Right lobe of liver (tissue), 6 donors: ENCODE data around the gene RGS9. TPM values are rescaled to one million over a fixed set of nuclear protein-coding genes. Genes with fewer than 3 reads are reported as not detected.
"Not testable (repeated sequence)": the region's sequence is repeated elsewhere in the genome, so short reads cannot be mapped to it uniquely, and the experiment has no call there.

Experiments used
- ATAC-seq, 4 donors: fragments of 200-7000 bp; cut with Tn5 transposase; one replicate each; pipeline ENCODE4 v1.9.1; 2020; ENCODE audit warnings: mild to moderate bottlenecking in 4 of 4, moderate library complexity in 4 of 4
- DNase-seq, 3 donors: peaks; one replicate each; pipeline ENCODE4 v3.0.0-alpha.2; 2020
- H3K27ac ChIP-seq, 3 donors: fragments of 200-600 bp; one replicate each; pipeline ENCODE4 v1.8.0; 2022
- H3K27me3 ChIP-seq, 2 donors: fragments of 200-600 bp; one replicate each; pipeline ENCODE4 v1.8.0; 2022
- H3K36me3 ChIP-seq, 4 donors: fragments of 200-600 bp; sonication (generic) in 1 of 4; one replicate each; pipeline versions ENCODE4 v1.5.1 to v1.8.0; 2017 to 2022; ENCODE audit warnings: control low read depth in 1 of 4
- H3K4me1 ChIP-seq, 4 donors: fragments of 200-600 bp; sonication (generic) in 1 of 4; one replicate each; pipeline versions ENCODE4 v1.5.1 to v1.8.0; 2017 to 2022; ENCODE audit warnings: control low read depth in 1 of 4
- H3K4me3 ChIP-seq, 3 donors: fragments of 200-600 bp; one replicate each; pipeline ENCODE4 v1.8.0; 2022
- H3K9me3 ChIP-seq, 4 donors: fragments of 200-600 bp; sonication (generic) in 1 of 4; one replicate each; pipeline versions ENCODE4 v1.5.1 to v1.8.0; 2017 to 2022; ENCODE audit warnings: control low read depth in 1 of 4
- POLR2A ChIP-seq: fragments of 450-650 bp; IDR thresholded peaks from one replicate; pipeline ENCODE4 v1.6.1; 2017; ENCODE audit warnings: antibody characterized with exemption, mild to moderate bottlenecking
- WGBS: methylation state at CpG from one replicate; pipeline ENCODE4 v1.1.6; 2018; ENCODE audit warnings: low coverage, low lambda C conversion rate; ENCODE audit not compliant: insufficient coverage; ENCODE audit errors: missing lambda C conversion rate; 5-methylcytosine and 5-hydroxymethylcytosine counted together
- intact Hi-C, 2 donors: fragments of 100-400 bp; cut with DNase I; formaldehyde crosslinking; loops; one replicate each; pipeline versions ENCODE4 v1.11.2 to v1.14.1; 2022
- long read RNA-seq: library from polyadenylated mRNA; unstranded; transcript quantifications from one replicate; pipeline ENCODE4 v2.0.0, GENCODE V29; 2019
- total RNA-seq, 6 experiments: library from RNA; depleted of rRNA in 2 of 6; stranded (reverse); fragments of >200 nt in 2 of 6; fragmentation: NEBNext Ultra II Directional in 3 of 6; extraction: Animal tissue kit (Norgen Biotek cat#: 25700) in 3 of 6; gene quantifications; one replicate each; pipeline versions ENCODE4 v1.1.0 to v1.2.4, GENCODE V29; 2016 to 2023
- TF ChIP-seq, protein P1 (sequence below), 4 donors: fragments of 200-600 bp in 3 of 4; fragments of 450-650 bp in 1 of 4; IDR thresholded peaks; one replicate each; pipeline versions ENCODE4 v1.5.1 to v1.8.0; 2016 to 2022; ENCODE audit warnings: antibody characterized with exemption in 4 of 4, mild to moderate bottlenecking in 2 of 4
- donor health status: DM: no; HTN: yes; CAD: no.
- donor health status: DM: no; HTN: no; CAD: no.
- donor health status: DM: no; HTN: no; CAD: no.
- donor health status: DM: no; HTN: yes; CAD: no.
- donor health status: DM: no; HTN: yes; CAD: no.

Gene RGS9
- total RNA-seq = 10 to 100 TPM in 2 of 6 experiments, 1 to 10 TPM in 4; 1.9 to 12.8 (median 5.7) TPM
- long read RNA-seq, partial matches to known transcripts = 1 of 1 reads
- long read RNA-seq, other reads (novel, unspliced or antisense) = 0 of 1 reads

DNA sequence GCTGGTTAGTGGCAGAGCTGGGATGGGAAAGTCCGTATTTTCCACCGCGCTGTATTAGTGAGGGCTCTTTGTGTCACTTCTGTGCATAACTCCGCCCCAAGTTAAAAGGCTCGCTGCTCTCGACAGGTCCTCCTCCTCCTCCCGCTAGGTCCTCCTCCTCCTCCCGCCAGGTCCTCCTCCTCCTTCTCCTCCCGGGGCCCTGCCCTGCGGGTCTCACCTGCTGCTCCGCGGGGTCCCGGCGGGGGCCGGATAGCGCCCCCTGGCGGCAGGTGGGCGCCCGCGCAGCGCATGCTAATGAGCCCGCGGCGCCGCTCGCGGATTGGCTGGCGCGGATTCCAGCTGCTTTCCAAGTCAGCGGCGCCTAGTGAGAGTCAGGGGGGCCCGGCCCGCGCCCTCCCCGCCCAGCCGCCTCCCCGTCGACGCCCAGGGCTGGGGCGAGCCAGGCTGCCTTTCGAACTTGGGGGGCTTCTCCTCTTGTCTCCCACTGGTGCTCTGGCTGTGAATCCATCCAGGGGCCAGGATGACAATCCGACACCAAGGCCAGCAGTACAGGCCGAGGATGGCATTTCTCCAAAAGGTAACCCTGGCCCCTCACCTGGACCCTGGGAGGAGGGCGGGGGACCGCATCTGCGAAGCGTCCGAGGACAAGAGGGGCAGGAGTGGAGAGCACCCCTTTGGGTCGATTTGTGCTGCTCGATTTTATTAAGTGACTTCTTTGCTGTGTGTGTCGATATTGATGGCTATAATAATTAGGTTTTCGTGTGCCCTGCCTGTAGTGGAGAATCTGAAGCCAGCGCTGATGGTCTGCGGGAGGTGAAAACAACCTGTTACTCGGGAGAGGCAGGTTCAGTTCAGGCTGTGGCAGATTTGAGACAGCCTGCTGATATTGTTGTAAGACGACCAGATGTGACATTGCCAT, at the start of gene RGS9:
Gene RGS9 (plus strand): TSS at position 350 of the 919 bp plus-strand sequence. CDS start 171 bp downstream, at position 521.
- WGBS = 11% methylated on average over 23 of the region's 56 CpGs
- Histone ChIP-seq H3K4me1 (peaks cover 0 to 27% (median 7%) of the 10 kb centered on the region in 4 donors), H3K4me3 (peak within 1 kb of the TSS; percentile 36 to 51 (median 43)), H3K27ac (peak within 1 kb of the TSS in 2 of 3 donors; percentile 21 to 38), H3K27me3 (no peaks in the 10 kb centered on the region), H3K9me3 (no peaks in the 10 kb centered on the region), H3K36me3 (no peaks in the 10 kb centered on the region)
- peak; percentile 85 to 96 (median 94) for ATAC-seq
- intact Hi-C loops = no loop called here
- DNase-seq = peak; percentile 89 to 91 (median 89)
- peak; percentile 45 for TF ChIP-seq POLR2A
- TF ChIP-seq, protein P1, sequence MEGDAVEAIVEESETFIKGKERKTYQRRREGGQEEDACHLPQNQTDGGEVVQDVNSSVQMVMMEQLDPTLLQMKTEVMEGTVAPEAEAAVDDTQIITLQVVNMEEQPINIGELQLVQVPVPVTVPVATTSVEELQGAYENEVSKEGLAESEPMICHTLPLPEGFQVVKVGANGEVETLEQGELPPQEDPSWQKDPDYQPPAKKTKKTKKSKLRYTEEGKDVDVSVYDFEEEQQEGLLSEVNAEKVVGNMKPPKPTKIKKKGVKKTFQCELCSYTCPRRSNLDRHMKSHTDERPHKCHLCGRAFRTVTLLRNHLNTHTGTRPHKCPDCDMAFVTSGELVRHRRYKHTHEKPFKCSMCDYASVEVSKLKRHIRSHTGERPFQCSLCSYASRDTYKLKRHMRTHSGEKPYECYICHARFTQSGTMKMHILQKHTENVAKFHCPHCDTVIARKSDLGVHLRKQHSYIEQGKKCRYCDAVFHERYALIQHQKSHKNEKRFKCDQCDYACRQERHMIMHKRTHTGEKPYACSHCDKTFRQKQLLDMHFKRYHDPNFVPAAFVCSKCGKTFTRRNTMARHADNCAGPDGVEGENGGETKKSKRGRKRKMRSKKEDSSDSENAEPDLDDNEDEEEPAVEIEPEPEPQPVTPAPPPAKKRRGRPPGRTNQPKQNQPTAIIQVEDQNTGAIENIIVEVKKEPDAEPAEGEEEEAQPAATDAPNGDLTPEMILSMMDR (IDR thresholded peaks at IDR 0.05) = peak; percentile 94 to 99 (median 98)

DNA sequence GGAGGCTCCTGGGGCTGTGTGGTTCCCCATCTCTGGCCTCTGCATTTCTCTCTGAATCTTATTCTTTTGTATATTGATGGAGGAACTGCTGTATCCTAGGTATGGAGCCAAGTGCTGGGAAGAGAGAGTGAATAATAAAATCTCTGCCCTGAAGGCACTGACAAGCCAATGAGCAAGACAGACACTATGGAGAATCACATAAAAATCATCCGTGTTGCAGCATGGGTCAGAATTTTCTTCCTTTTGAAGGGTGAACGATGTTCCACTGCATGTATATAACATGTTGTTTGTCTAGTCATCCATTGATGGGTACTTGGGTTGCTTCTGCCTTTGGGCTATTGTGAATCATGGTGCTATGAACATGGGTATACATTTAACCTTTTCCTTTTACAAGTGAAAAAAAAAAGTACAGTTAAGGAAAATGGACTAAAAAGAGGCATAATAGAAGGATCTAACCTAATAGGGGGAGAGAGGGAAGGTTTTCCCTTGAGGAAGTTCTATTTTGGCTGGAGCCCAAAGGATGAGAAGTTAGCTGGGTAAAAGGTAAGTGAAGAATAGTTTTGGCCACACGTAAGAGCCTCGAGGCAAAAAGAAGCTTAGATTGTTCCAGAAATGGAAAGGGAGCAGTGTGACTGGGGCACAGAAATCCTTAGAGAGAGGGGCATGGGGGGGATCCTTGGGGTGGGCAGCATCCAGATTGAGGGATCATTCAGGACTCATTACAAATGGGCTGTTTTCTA, 48.4 kb upstream of the RGS9 start:
- no peak for TF ChIP-seq POLR2A
- TF ChIP-seq, protein P1 (IDR thresholded peaks at IDR 0.05) = no peak
- WGBS = 56% methylated on average over 4 of the region's 4 CpGs
- H3K9me3 ChIP-seq = no peaks in the 10 kb centered on the region
- H3K4me1 ChIP-seq = peaks cover 0 to 10% (median 0%) of the 10 kb centered on the region in 4 donors
- no peak overlapping the region for H3K27ac ChIP-seq
- intact Hi-C loops = no loop called here
- H3K36me3 ChIP-seq = no peaks in the 10 kb centered on the region
- DNase-seq (peak in 1 of 3 donors; percentile 2), ATAC-seq (no peak)
- H3K4me3 ChIP-seq = no peak overlapping the region
- H3K27me3 ChIP-seq = no peaks in the 10 kb centered on the region

- H3K36me3 ChIP-seq = no peaks in the 10 kb centered on the region
- no peaks in the 10 kb centered on the region for H3K9me3 ChIP-seq
- no peak overlapping the region for H3K4me3 ChIP-seq
- no peak for DNase-seq
- intact Hi-C loops = no loop called here
- peak in 1 of 4 donors; percentile 86 for ATAC-seq
- H3K27ac ChIP-seq = peak overlapping the region in 1 of 3 donors; percentile 63
- H3K27me3 ChIP-seq = no peaks in the 10 kb centered on the region
- 21% methylated on average over 3 of the region's 3 CpGs for WGBS
- TF ChIP-seq POLR2A = no peak
- H3K4me1 ChIP-seq = peaks cover 0 to 10% (median 0%) of the 10 kb centered on the region in 4 donors
These were observed 44.9 kb upstream of the RGS9 start for GRCh38 chr17:65092262-65092661.

- H3K9me3 ChIP-seq, ATAC-seq, H3K27me3 ChIP-seq, H3K4me3 ChIP-seq, H3K36me3 ChIP-seq, H3K4me1 ChIP-seq, intact Hi-C loops: not testable (repeated sequence)
- WGBS = 91% methylated on average over 10 of the region's 15 CpGs
- peak overlapping the region in 1 of 3 donors; percentile 63 for H3K27ac ChIP-seq
- peak in 1 of 3 donors; percentile 12 for DNase-seq
These were observed 44.3 kb upstream of the RGS9 start for GRCh38 chr17:65092721-65093356.

DNA sequence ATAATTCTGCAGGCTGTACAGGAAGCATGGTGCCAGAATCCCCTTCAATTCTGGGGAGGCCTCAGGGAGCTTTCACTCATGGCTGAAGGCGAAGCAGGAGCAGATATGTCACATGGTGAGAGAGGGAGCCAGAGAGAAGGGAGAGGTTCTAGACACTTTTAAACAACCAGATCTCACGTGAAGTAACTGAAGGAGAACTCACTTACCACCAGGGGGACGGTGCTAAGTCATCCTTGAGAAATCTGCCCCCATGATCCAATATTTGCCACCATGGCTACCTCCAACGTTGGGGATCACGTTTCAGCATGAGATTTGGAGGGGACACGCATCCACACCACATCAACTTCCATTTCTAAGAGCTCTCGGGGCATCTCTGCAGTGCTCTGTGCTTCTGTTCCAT, 43.2 kb upstream of the RGS9 start:
- no peaks in the 10 kb centered on the region for H3K36me3 ChIP-seq
- 100% methylated on average over 2 of the region's 7 CpGs for WGBS
- no peak overlapping the region for H3K4me3 ChIP-seq
- H3K9me3 ChIP-seq = no peaks in the 10 kb centered on the region
- intact Hi-C loops = no loop called here
- no peak overlapping the region for H3K27ac ChIP-seq
- DNase-seq (no peak), ATAC-seq (no peak)
- TF ChIP-seq, protein P1 (IDR thresholded peaks at IDR 0.05) = no peak
- no peak for TF ChIP-seq POLR2A
- H3K27me3 ChIP-seq = no peaks in the 10 kb centered on the region
- H3K4me1 ChIP-seq = no peaks in the 10 kb centered on the region
